SK-N-SH (cell line): Measurements from ENCODE around the gene RAC3.

Source experiments
- CHD2 ChIP-seq: fragments of 150-350 bp; IDR thresholded peaks from 2 replicates; pipeline ENCODE4 v1.6.1; 2018; ENCODE audit warnings: low read length; ENCODE audit not compliant: partially characterized antibody
- EP300 ChIP-seq, 2 experiments: IDR thresholded peaks; 2 replicates each; pipeline versions ENCODE4 v1.4.0 to v1.6.1; 2012; ENCODE audit warnings: borderline replicate concordance in 1 of 2, low read depth in 1 of 2, low read length in 1 of 2
- FOXM1 ChIP-seq: IDR thresholded peaks from 2 replicates; pipeline ENCODE4 v1.4.0; 2012; ENCODE audit warnings: low read depth, mild to moderate bottlenecking
- GABPA ChIP-seq: IDR thresholded peaks from 2 replicates; pipeline ENCODE4 v1.4.0; 2012; ENCODE audit warnings: low read depth, mild to moderate bottlenecking
- JUND ChIP-seq: IDR thresholded peaks from 2 replicates; pipeline ENCODE4 v1.4.0; 2012
- NFIC ChIP-seq: IDR thresholded peaks from 2 replicates; pipeline ENCODE4 v1.4.0; 2012; ENCODE audit warnings: borderline replicate concordance
- TCF12 ChIP-seq: IDR thresholded peaks from 2 replicates; pipeline ENCODE4 v1.4.0; 2012
- TF ChIP-seq, protein P1 (sequence below): fragments of 200-600 bp; sonication (generic); IDR thresholded peaks from 2 replicates; pipeline ENCODE4 v1.6.1; 2017; ENCODE audit warnings: antibody characterized with exemption, mild to moderate bottlenecking, moderate library complexity

DNA sequence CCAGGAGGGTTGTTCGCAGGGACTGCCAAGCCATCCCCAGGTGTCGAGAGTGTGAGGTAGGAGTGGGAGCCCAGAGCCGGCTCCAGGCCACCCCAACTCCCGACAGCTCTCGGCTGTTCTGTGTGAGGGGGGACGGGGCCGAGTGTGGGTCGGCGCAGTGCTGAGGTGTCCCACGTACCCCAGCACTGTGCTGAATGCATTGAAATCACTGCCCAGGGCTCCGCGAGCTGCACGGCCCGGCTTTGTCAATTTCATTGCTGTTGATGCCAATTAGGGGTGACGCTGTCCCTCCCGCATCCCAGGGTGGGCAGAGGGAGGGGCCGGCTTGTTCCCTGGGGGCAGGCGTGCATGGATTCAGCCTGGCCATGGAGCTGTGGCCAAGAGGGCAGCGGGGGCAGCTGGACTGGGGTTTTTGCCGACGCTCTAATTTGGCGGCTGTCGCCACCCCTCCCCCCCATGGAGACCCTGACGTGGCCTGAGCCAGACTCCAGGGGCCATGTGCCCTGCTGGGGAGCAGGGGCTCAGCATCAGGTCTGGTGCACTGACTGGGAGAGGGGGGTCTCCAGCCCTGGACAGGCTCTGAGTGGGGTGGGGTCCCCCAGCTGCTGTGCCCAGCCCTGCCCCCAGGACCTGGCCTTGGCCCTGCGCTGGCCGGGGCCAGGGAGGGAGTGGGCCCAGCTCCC lies 23.1 kb upstream of the RAC3 start:
- no peak for TF ChIP-seq FOXM1
- TF ChIP-seq CHD2: no peak
- TF ChIP-seq TCF12: no peak
- TF ChIP-seq, protein P1, sequence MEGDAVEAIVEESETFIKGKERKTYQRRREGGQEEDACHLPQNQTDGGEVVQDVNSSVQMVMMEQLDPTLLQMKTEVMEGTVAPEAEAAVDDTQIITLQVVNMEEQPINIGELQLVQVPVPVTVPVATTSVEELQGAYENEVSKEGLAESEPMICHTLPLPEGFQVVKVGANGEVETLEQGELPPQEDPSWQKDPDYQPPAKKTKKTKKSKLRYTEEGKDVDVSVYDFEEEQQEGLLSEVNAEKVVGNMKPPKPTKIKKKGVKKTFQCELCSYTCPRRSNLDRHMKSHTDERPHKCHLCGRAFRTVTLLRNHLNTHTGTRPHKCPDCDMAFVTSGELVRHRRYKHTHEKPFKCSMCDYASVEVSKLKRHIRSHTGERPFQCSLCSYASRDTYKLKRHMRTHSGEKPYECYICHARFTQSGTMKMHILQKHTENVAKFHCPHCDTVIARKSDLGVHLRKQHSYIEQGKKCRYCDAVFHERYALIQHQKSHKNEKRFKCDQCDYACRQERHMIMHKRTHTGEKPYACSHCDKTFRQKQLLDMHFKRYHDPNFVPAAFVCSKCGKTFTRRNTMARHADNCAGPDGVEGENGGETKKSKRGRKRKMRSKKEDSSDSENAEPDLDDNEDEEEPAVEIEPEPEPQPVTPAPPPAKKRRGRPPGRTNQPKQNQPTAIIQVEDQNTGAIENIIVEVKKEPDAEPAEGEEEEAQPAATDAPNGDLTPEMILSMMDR: no peak
- TF ChIP-seq JUND: no peak
- TF ChIP-seq EP300 (IDR thresholded peaks at IDR 0.05; ENCODE audit: borderline replicate concordance in 1 of 2, low read depth in 1 of 2, low read length in 1 of 2): no peak
- TF ChIP-seq NFIC: no peak
- TF ChIP-seq GABPA: no peak
